ENCODE data around the gene SLC46A3. TPM values are rescaled to one million over a fixed set of nuclear protein-coding genes. Genes with fewer than 3 reads are reported as not detected.
"Not testable (repeated sequence)": the region's sequence is repeated elsewhere in the genome, so short reads cannot be mapped to it uniquely, and the experiment has no call there.

SLC46A3 gene
- total RNA-seq, 8 experiments from 2014 or later, result 1.6 to 16.5 (median 6.3) TPM

DNA sequence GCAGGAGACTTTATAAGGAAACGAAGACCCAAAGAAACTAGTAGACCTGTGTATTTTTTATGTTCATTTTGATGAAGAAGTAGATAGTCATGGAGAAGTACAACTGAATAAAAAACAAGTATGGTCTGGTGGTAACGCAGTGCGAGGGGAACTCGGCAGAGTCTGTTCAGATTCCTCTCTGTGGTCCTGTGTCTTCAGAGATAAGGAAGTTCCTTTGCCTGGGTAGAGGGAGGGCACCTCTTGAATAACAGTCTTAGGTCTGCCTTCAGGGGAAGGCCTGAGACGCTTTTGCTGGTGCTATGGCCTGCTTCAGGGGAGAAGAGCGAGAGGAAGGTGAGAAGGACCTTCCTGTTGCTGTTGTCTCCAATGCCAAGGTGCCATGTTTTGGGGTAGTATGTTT, 25.9 kb upstream of the SLC46A3 start:
- no peak overlapping the region for H3K4me3 ChIP-seq
- in situ Hi-C loops (cut with MboI; ENCODE audit: low pct_unique_long_range_greater_than_20kb in 2 of 9, low sequenced_read_pairs in 9 of 9, unreplicated experiment in 9 of 9), result no loop called here
- ATAC-seq (replicated peaks in 6 of 8), result no peak
- H3K4me1 ChIP-seq (replicated peaks in 1 of 2), result no peaks in the 10 kb centered on the region
- no peak overlapping the region for H3K27ac ChIP-seq
- 81 to 100% (median 88%) methylated on average over 2 to 6 of the region's 6 CpGs; no CpG with 5 or more reads in 2 of the 10 experiments for WGBS, 10 experiments

DNA sequence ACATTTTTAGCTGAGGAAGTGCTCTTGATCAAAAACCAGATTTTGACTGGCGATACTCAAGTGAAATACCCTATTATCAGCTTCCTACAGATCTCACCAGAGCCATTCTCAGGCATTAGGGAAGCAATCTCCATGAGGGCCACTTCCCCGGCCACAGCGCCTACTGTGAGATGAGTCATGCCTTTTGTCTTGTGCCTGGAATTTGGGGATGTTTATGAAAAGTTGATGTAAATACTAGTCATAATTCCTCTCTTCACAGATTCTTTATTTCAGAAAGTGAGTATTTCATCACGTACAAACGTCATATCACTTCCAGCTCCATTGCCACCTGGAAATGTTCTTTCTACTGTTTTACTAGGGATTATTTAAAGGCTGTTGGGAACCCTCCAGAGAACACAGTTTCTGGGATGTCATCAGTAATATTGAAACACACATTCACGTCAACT, 25.3 kb upstream of the SLC46A3 start:
- Histone ChIP-seq H3K27ac (no peak overlapping the region), H3K4me1 (replicated peaks in 1 of 2) (no peaks in the 10 kb centered on the region), H3K4me3 (no peak overlapping the region)
- ATAC-seq (replicated peaks in 6 of 8), result peak in 1 of 8 experiments; percentile 47
- WGBS, 10 experiments, result 44 to 100% (median 79%) methylated on average over 1 to 6 of the region's 6 CpGs
- in situ Hi-C loops (cut with MboI; ENCODE audit: low pct_unique_long_range_greater_than_20kb in 2 of 9, low sequenced_read_pairs in 9 of 9, unreplicated experiment in 9 of 9), result no loop called here

DNA sequence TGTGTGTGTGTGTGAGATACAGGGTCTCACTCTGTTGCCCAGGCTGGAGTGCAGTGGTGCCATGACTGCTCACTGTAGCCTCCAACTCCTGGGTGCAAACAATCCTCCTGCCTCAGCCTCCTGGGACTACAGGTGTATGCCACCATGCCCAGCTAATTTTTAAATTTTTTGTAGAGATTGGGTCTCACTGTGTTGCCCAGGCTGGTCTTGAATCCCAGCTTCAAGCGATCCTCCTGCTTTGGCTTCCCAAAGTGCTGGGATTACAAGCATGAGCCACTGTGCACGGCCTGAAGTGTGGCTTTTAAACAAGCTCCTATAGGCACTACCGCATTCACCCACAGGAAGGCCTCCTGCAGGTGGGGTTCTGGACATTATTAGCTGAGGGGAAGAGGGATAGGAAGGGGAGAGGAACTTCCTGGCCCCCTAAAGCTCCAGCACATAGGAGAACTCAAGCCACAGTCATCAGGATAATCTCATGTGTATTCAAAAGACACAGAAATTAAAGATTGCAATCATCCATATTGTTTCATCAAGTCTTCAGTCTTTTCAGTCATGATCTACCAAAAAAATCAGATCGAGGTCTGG, 24.8 kb upstream of the SLC46A3 start:
- WGBS, 10 experiments, result 29 to 100% (median 70%) methylated on average over 1 to 3 of the region's 4 CpGs; no CpG with 5 or more reads in 1 of the 10 experiments
- in situ Hi-C loops (cut with MboI; ENCODE audit: low pct_unique_long_range_greater_than_20kb in 2 of 9, low sequenced_read_pairs in 9 of 9, unreplicated experiment in 9 of 9), result no loop called here
- no peak for ATAC-seq (replicated peaks in 6 of 8)
- Histone ChIP-seq H3K27ac (no peak overlapping the region), H3K4me3 (no peak overlapping the region), H3K4me1 (replicated peaks in 1 of 2) (no peaks in the 10 kb centered on the region)

DNA sequence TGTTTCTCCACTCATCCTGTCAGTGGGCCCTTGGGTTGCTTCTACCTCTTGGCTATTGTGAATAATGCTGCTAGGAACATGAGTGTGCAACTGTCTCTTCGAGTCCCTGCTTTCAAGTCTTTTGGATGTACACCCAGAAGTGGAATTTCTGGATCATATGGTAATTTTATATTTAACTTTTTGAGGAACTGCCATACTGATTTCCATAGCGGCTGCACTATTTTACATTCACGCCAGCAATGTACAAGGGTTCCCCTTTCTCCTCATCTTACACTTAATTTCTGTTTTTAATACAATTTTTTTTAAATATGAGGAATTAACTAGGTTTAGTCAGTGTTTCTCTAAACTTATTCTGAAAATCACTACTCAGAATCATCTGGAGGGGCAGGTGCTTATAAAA, 24.2 kb upstream of the SLC46A3 start:
- no peaks in the 10 kb centered on the region for H3K4me1 ChIP-seq (replicated peaks in 1 of 2)
- H3K4me3 ChIP-seq, result no peak overlapping the region
- in situ Hi-C loops (cut with MboI; ENCODE audit: low pct_unique_long_range_greater_than_20kb in 2 of 9, low sequenced_read_pairs in 9 of 9, unreplicated experiment in 9 of 9), result no loop called here
- H3K27ac ChIP-seq, result no peak overlapping the region
- ATAC-seq (replicated peaks in 6 of 8), result no peak
- 0 to 100% (median 85%) methylated on average over 1 to 3 of the region's 3 CpGs for WGBS, 10 experiments

DNA sequence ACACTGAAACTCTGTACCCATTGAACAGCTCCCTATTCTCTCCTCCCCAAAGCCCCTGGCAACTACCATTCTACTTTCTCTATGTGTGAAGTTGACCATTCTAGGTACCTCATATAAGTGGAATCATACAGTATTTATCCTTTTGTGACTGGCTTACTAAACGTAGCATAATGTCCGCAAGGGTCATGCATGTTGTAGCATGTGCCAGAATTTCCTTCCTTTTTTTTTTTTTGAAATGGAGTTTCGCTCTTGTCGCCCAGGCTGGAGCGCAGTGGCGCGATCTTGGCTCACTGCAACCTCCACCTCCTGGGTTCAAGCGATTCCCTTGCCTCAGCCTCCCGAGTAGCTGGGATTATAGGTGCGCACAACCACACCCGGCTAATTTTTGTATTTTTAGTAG, 23.7 kb upstream of the SLC46A3 start:
- H3K4me3 ChIP-seq; in situ Hi-C loops (cut with MboI; ENCODE audit: low pct_unique_long_range_greater_than_20kb in 2 of 9, low sequenced_read_pairs in 9 of 9, unreplicated experiment in 9 of 9); H3K4me1 ChIP-seq (replicated peaks in 1 of 2); ATAC-seq (replicated peaks in 6 of 8); H3K27ac ChIP-seq: not testable (repeated sequence)
- WGBS, 10 experiments, result 75 to 100% (median 92%) methylated on average over 1 to 5 of the region's 11 CpGs; no CpG with 5 or more reads in 3 of the 10 experiments

DNA sequence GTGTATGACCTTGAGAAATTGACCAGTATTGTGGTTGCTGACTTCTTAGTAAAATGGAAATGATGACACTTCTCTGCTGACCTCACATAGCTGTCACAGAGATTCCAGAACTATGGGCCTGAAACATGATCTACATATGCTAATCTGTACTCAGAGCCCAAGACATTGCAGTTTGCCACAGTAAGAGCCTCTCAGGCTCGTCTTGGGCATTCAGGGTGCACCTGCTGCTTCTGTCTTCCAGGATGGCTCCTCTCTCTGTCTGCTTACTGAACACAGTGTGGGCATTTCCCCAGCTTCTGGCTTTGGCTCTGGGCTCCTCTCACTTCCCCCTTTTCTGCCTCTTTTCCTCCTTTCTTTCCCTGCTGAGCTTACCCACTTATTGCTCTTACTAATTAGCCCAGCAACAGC, 22.3 kb upstream of the SLC46A3 start:
- ATAC-seq (replicated peaks in 6 of 8), result peak in 4 of 8 experiments; percentile 33 to 99 (median 96)

DNA sequence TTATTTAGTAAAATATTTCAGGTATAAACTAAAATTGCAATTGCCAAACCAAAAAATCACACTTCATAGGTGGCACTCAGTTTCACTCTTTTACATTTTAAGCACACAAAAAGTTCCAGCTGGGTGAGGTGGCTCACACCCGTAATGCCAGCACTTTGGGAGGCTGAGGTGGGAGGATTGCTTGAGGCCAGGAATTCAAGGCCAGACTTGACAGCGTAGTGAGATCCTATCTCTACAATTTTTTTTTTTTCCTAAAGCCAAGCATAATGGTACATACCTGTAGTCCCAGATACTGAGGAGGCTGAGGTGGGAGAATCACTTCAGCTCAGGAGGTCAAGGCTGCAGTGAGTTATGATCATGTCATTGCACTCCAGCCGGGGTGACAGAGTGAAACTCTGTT, 20.6 kb upstream of the SLC46A3 start:
- ATAC-seq (replicated peaks in 6 of 8), result no peak
- Histone ChIP-seq H3K4me1 (replicated peaks in 1 of 2) (no peaks in the 10 kb centered on the region), H3K27ac (no peak overlapping the region), H3K4me3 (no peak overlapping the region)
- WGBS, 10 experiments, result 60 to 100% (median 86%) methylated on average over 1 to 3 of the region's 3 CpGs
- in situ Hi-C loops (cut with MboI; ENCODE audit: low pct_unique_long_range_greater_than_20kb in 2 of 9, low sequenced_read_pairs in 9 of 9, unreplicated experiment in 9 of 9), result no loop called here

More for the DNA sequence above, 22.3 kb upstream of the SLC46A3 start:
- H3K4me1 ChIP-seq (replicated peaks in 1 of 2), result no peaks in the 10 kb centered on the region
- H3K4me3 ChIP-seq, result no peak overlapping the region
- H3K27ac ChIP-seq, result no peak overlapping the region
- in situ Hi-C loops (cut with MboI; ENCODE audit: low pct_unique_long_range_greater_than_20kb in 2 of 9, low sequenced_read_pairs in 9 of 9, unreplicated experiment in 9 of 9), result no loop called here
- 0 to 40% (median 33%) methylated on average over 1 of the region's 1 CpG; no CpG with 5 or more reads in 5 of the 10 experiments for WGBS, 10 experiments

DNA sequence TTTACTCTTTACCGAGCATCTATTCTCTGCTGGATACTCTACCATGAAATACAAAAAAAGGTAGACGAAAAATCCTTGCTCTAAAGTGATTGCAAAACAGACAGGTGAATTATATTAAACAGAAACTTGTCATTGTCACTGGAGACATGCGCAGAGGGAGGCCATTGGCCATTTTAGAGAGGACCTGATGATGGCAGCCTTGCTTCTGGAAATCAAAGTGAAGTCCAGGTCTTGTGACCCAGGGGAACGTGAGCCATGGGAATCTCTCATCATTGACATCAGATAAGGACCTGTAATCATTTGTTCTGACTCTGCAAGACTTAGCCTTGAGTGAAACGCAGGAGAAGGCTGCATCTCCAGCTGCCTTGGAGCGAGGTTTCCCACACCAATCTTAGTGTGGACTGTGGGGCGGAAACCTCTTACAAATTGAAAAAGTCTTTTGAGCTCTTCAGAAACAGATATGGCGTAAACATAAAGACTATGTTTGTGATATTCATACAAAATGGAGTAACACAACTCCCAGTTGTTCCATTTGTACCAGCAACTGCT, 16.8 kb upstream of the SLC46A3 start:
- no peak overlapping the region for H3K4me3 ChIP-seq
- in situ Hi-C loops (cut with MboI; ENCODE audit: low pct_unique_long_range_greater_than_20kb in 2 of 9, low sequenced_read_pairs in 9 of 9, unreplicated experiment in 9 of 9), result no loop called here
- H3K27ac ChIP-seq, result no peak overlapping the region
- ATAC-seq (replicated peaks in 6 of 8), result no peak
- no peaks in the 10 kb centered on the region for H3K4me1 ChIP-seq (replicated peaks in 1 of 2)
- 38 to 100% (median 81%) methylated on average over 2 to 8 of the region's 8 CpGs; no CpG with 5 or more reads in 1 of the 10 experiments for WGBS, 10 experiments

DNA sequence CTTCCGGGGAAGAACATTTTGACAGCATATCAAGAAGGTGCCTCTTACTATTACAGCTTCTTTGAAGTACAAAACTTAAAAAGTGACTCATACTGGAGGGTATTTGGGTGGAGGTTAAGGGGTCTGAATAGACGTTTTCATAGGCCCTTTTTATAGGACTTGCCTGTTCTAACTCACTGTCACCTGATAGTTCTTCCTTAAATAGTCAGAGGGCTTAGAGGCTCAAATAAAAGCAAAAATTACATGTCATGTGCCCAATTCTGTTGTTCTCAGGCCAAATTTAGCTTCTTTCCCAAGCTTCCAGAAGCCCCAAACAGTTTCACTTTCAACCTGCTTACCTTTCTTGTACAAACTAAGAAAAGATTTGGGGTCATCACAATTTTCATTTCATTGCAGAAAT, 16.1 kb upstream of the SLC46A3 start:
- Histone ChIP-seq H3K4me1 (replicated peaks in 1 of 2) (no peaks in the 10 kb centered on the region), H3K4me3 (no peak overlapping the region), H3K27ac (no peak overlapping the region)
- no peak for ATAC-seq (replicated peaks in 6 of 8)
- in situ Hi-C loops (cut with MboI; ENCODE audit: low pct_unique_long_range_greater_than_20kb in 2 of 9, low sequenced_read_pairs in 9 of 9, unreplicated experiment in 9 of 9), result no loop called here
- WGBS, 10 experiments, result 0 to 87% (median 70%) methylated on average over 1 to 2 of the region's 2 CpGs; no CpG with 5 or more reads in 3 of the 10 experiments

DNA sequence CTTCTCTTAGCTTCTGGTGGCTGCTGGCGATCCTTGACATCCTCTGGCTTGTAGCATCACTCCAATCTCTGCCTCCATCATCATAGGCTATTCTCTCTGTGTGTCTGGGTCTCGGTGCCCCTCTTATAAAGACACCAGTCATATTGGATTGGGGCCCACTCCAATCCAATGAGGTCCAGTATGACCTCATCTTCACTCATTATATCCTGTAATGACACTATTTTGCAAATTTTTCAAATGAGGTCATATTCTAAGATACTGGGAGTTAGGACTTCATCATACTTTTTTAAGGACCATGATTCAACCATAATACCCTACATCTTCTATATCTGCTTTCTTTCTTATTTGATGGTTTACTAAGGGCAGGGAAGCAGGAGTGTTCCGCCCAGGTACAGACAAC, 12.0 kb upstream of the SLC46A3 start:
- H3K4me3 ChIP-seq, result no peak overlapping the region
- H3K27ac ChIP-seq, result no peak overlapping the region
- WGBS, 10 experiments, result 17 to 100% (median 85%) methylated on average over 1 to 3 of the region's 3 CpGs
- H3K4me1 ChIP-seq (replicated peaks in 1 of 2), result no peaks in the 10 kb centered on the region
- ATAC-seq (replicated peaks in 6 of 8), result no peak
- in situ Hi-C loops (cut with MboI; ENCODE audit: low pct_unique_long_range_greater_than_20kb in 2 of 9, low sequenced_read_pairs in 9 of 9, unreplicated experiment in 9 of 9), result no loop called here

DNA sequence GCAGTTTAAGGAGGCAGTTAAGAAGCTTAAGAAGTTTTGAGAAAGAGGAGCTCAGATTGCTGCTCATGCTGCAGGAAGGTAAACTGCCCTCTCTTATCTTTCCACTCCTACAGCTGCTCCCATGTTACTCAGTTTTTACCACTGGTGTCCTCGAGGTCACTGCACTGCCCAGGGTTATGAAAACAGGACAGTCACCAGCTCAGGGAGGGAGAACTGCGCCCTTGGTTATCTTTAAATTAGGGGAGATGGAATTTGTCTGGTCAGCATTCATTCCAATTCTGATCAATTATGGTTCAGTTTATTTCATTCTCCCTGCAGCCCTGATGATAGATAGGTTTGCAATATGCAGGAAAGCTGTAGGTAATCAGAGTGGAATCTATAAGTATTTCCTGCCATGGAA, 10.8 kb upstream of the SLC46A3 start:
- 25 to 100% (median 59%) methylated on average over 1 to 2 of the region's 2 CpGs; no CpG with 5 or more reads in 2 of the 10 experiments for WGBS, 10 experiments
- ATAC-seq (replicated peaks in 6 of 8), result no peak
- no peak overlapping the region for H3K4me3 ChIP-seq
- no peaks in the 10 kb centered on the region for H3K4me1 ChIP-seq (replicated peaks in 1 of 2)
- no peak overlapping the region for H3K27ac ChIP-seq
- in situ Hi-C loops (cut with MboI; ENCODE audit: low pct_unique_long_range_greater_than_20kb in 2 of 9, low sequenced_read_pairs in 9 of 9, unreplicated experiment in 9 of 9), result no loop called here

DNA sequence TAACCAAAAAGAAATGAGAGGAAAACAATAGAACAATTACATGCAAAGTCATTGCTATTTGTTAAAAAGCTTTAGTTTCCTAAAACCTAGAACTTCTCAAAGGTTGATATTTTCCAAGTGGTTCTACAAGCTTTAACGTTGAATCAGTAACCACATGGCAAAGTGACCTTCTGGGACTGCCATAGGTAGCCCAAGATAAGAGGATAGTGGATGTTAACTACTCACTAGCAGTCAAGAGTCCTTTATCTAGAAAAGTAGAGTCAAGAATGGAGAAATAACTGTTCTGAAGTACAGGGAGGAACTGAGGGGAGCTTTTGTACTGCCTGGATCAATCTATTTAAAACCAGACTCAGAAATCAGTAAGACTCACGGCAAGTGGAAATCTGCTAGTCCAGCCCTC, 9.9 kb upstream of the SLC46A3 start:
- in situ Hi-C loops (cut with MboI; ENCODE audit: low pct_unique_long_range_greater_than_20kb in 2 of 9, low sequenced_read_pairs in 9 of 9, unreplicated experiment in 9 of 9), result no loop called here
- H3K4me3 ChIP-seq, result no peak overlapping the region
- WGBS, 10 experiments, result 63 to 100% (median 80%) methylated on average over 1 to 2 of the region's 2 CpGs; no CpG with 5 or more reads in 1 of the 10 experiments
- no peaks in the 10 kb centered on the region for H3K4me1 ChIP-seq (replicated peaks in 1 of 2)
- ATAC-seq (replicated peaks in 6 of 8), result no peak
- no peak overlapping the region for H3K27ac ChIP-seq

DNA sequence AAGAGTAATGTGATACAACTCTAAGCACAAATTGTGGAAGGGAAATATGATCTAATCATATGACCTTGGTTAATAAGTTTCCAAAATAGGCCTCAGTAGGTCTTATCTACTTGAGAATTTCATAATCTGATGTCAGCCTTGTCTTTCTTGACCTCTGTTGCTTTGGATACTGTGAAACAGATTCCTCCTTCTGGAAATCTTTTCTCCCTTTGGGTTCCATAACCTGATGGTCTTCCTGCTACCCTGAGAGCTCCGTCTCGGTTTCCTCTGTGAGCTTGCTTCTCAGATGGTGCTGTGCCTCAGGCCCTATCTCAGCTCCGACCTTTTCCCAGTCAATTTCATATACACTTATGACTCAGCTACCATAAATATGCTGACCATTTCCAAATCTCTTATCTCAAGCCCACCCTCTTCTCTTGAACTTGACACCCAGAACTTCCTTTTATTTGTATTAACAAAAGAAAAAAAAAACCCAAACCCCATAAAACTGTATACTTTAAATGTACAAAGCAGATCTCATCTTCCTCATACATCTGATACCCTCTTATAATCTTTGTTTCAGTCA, 6.4 kb upstream of the SLC46A3 start:
- Histone ChIP-seq H3K27ac (no peak overlapping the region), H3K4me1 (replicated peaks in 1 of 2) (no peaks in the 10 kb centered on the region), H3K4me3 (no peak overlapping the region)
- ATAC-seq (replicated peaks in 6 of 8), result no peak
- in situ Hi-C loops (cut with MboI; ENCODE audit: low pct_unique_long_range_greater_than_20kb in 2 of 9, low sequenced_read_pairs in 9 of 9, unreplicated experiment in 9 of 9), result no loop called here
- 20 to 90% (median 71%) methylated on average over 1 to 3 of the region's 3 CpGs; no CpG with 5 or more reads in 3 of the 10 experiments for WGBS, 10 experiments
